NCI-H2029 treated with DMSO at 0.1 percent for 48 hours (cell line): ENCODE measurements around the gene STMND1.

Source experiments
- DNase-seq: peaks from one replicate; lab custom pipeline; 2025; lab: John Stamatoyannopoulos, UW

STMND1 gene

DNA sequence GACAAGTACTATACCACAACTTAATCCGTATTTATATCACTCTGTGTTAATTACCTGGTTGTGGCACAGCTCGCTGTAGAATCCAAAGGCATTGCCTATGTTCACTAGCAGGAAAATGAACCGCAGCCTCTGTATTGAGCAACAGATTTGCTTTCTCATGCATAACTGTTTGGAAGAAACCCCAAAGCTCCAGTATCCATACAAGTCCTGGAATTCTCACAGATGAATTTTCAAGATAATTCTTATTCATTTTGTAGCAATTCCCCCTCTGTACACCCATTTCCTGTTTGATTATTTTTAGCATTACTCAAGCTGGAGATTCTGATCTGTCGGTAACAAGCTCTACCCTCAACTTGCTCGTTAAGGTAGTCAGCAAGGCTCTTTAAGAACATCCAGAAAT, 63.5 kb downstream of the STMND1 start:
- no peak for DNase-seq

DNA sequence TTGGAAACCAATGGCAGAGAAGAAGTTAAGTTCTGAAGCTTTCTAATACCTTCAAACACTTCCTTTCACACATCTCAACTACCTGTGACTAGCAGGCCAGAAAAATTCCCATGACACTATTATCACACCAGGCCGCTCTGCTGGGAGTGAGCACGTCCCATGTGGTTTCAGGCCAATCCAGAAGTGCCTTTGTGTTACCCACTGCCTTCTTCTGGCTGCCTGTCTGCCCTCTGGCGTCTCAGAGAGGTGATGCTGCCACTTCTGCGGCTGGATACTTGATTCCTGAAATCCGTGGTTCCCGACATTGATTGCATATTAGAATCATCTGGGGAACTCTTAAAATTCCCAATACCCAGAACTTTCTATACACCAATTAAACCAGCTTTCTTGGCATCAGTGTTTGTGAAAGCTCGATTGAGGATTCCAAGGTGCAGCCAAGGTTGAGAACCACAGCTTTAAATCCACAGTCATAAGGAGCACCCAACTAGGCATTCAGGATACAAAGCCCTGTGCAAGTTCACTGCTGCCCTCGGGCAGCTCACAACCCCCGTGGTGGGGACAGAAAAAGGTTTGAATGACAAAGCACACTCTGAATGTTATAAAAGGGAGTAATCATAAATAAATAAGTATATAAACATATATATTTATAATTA, 65.6 kb downstream of the STMND1 start:
- DNase-seq: no peak

DNA sequence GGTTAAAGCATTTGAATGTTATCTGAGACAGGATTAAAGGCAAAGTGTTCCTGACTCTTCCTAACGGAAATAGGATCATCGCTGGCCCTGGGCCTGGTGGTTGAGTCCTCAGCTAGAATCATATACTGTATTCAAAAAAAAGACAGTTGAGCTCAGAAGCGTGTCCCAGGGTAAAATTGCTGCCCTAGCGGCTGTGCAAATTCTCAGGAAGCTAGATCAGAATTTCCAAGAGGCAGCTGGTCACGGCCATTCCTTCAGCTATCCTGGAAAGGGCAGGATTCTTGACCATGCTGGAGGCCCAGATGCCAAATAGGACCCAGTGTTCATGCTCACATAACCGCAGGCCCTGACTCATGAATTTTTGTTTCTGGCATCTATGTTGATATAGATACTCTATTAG, 67.4 kb downstream of the STMND1 start:
- no peak for DNase-seq

DNA sequence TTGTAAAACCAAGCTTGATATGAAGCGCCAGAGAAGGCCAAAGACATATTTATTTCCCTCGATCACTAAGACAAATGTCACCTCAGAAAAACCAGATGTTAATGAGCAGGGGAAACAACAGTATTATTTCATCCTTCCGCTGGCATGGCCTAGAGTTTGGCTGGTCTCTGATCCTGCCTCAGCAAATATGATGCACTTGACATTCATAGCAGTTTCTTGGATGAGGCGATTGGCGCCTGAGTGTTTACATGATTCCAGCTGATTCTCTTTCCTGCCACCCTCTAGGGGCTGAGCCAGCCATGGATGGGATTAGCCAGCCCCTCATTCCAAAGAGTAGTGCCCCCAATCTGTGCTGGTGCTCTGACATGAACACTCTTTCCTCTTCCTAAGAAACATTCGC, 67.9 kb downstream of the STMND1 start:
- DNase-seq: no peak

DNA sequence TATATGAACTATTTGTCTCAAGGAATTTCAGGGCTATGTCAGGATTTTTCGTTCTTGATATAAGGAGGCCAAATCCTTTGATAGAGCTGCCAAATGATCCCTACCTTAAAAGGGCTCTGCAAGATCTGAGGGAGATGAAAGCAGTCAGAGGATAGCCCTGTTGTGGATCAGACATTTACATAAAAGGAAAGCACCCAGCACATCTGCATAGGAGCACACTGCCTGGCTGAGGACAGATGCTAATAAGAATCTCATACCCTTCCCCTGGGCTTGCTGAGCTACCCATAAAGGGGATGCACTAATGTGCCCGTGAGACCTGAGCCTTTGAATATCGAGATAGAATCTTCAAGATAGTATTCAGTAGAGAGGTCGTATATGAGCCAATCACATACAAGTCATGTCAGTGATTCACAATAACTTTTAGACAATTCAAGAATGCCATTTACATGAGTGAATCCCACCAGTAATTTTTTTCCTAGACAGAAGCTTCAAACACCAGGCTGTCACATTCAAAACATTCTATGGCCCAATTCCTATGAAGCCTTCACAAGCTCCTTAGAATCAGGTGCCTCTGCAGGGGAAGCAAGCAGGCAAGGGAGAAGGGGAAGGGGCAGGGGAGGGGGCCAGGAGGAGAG, 71.1 kb downstream of the STMND1 start:
- DNase-seq: no peak

DNA sequence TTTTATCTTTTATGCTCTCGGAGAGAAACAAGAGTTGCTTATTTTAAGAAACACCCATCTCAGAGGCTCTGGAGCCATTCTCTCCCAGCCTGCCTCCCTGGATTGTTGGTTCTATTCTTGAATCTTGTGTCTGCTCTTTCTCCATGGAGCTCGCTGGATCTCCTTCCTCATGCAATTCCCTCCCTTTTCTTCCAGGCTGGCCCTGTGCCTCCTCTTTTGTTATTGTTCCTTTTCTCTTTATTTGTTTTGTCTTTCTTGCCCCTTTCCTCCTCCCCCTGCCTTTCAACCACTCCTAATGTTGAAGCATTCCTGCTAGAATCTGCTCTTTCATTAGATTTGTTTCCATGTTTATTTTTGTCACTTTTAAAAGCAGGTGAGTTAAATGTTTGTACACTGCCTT, 76.5 kb downstream of the STMND1 start:
- DNase-seq: no peak

DNA sequence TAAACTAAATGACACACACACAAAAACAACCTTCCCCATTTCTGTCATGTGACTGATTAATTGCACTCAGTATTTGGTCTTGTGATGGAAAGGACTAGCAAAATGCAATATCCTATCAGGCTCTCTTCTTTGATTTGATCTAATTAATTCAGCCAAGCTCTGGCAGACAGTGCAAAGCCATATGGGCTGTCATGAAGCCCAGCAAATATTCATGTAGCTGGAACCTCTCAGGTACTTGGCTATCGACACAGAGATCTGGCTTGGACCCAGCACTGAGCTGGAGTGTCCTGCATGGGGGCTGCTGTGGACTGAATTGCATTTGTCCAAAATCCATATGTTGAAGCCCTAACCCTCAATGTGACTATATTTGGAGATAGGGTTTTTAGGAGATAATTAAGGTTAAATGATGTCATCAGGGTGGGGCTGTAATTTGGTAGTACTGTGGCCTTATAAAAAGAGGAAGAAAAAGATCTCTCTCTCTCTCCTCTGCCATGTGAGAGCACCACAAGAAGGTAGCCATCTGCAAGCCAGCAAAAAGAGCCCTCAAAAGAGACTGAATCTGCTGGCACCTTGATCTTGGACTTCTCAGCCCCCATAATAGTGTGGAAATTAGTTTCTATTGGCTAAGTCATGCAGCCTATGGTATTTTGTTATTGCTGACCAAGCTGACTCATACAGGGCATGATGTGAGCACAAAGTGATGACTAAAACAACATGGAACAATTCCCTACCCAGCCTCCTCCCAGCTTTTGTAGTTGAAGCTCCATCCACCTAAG, 77.1 kb downstream of the STMND1 start:
- DNase-seq: no peak

DNA sequence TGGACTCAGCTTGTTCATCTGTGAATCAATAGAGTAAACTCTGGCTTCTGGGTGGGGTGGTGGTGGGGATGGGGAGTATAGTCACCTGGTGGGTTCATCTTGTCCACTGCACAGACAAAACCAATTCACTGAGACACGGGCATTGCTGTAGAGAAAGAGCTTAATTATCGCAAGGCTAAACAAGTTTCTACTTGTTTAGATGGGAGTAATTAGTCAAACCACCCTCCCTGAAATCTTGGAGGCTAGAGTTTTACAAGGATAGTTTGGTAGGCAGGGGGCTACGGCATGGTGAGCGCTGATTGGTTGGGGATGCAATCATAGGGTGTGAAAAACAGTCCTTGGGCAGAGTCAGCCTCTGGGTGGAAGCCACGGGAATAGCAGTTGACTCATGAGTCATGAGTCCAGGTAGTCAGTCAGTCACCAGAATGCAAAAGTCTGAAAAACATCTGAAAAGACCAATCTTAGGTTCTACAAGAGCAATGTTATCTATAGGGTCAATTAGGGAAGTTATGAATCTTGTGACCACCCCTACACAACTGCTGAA, 77.8 kb downstream of the STMND1 start:
- DNase-seq: no peak
